A204.1 (cell line): ENCODE data around the gene ACSL3.
"Not testable (repeated sequence)": the region's sequence is repeated elsewhere in the genome, so short reads cannot be mapped to it uniquely, and the experiment has no call there.

Experiments used
- FAIRE-seq: peaks from 2 replicates; lab custom pipeline; 2012; peaks lifted over from hg19 to GRCh38; lab: Jason Lieb, UNC

The ACSL3 gene

DNA sequence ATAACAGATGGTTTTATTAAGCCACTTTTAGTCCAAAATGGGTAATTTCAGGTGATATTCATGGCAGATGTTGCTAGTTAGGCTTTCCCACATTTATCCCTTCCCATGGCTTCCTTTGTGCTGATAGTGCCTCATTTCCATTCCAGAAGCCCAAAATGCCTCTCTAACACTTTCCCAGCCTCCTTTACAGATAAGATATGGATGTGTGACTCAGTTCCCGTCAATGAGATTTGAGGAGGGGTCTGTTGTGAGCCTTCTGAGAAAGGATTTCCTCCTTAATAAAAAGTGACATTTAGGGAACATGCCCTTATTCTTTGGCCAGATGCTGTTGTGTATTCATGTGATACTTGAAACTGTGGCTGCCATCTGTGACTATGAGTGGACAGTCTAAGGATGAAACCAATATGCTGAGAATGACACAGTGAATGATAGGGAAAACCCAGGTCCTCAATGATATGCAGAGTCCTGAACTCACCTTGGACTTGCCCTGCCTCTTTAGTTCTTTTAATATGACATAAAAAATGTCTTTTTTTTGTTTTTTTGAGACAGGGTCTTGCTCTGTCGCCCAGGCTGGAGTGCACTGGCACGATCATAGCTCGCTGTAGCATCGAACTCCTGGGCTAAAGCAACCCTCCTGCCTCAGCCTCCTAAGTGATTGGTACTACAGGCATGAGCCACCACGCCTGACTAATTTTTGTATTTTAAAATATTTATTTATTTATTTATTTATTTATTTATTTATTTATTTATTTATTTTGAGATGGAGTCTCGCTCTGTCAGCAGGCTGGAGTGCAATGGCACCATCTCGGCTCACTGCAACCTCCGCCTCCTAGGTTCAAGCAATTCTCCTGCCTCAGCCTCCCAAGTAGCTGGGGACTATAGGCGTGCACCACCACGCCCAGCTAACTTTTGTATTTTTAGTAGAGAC, 5.8 kb upstream of the ACSL3 start:
- FAIRE-seq, result no peak

DNA sequence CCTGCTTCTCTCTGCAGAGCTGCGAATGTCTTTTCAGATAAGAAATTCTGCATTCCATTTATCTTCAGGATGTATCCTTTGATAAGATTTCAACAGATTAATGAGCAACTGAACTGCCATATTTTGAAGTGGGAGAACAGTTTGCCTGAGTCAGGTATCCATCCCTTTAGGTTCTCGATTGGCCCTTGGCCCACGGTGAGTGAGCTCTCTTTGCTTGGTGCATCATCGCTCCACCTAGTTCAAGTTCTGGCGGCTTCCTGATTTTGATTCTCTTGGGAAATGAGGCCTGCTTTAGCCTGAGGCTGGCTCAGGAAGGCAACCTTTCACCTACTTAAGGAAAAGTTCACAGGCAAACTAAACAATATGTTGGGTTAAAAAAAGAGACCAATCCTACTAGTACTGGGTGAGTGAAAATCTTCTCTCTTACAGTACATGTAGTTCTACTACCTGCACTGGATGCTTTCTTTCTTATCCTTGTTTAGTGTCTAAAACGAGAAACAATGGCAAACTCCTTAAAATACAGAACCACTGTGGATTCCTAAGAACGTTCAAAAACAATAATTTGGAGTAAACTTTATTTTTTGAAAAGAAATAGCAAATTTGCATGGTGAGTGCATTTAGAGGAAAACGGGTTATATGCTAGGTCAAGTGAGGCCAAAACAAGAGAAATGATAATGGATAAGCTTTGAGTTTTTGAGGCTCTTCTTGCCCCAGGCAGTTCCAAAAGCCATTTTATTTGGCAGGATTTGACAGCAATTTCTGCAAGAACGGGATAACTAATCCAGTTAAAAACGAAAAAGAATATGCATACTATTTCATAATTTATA, 837 bp upstream of the ACSL3 start:
- no peak for FAIRE-seq

- FAIRE-seq, result no peak
These were observed 722 bp downstream of the ACSL3 start for GRCh38 chr2:222861411-222862105.

- FAIRE-seq, result no peak
These were observed 1.5 kb downstream of the ACSL3 start for GRCh38 chr2:222862106-222862908.

- no peak for FAIRE-seq
These were observed 2.2 kb downstream of the ACSL3 start for GRCh38 chr2:222862909-222863544.

GRCh38 chr2:222864296-222864695, 3.5 kb downstream of the ACSL3 start:
- no peak for FAIRE-seq

DNA sequence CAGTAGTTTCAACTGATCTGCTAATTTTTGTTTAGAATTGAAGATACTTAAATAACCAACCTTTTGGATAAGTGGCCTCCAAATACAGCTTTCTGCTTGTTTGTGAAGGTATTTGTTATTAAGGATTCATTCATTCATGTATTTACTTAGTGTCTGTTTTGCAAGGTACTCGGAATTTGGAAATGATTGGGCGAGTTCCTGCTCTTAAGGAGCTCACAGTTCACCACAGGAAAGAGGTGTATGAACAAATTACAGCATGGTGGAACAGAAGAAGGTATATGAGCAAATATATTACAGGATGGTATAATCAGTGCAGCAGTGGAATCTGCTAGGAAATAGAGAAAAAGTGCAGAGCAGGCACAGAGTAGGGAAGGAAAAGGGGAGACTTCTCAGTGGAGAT, 4.5 kb downstream of the ACSL3 start:
- FAIRE-seq, result no peak

GRCh38 chr2:222866358-222866960, 5.6 kb downstream of the ACSL3 start:
- no peak for FAIRE-seq

DNA sequence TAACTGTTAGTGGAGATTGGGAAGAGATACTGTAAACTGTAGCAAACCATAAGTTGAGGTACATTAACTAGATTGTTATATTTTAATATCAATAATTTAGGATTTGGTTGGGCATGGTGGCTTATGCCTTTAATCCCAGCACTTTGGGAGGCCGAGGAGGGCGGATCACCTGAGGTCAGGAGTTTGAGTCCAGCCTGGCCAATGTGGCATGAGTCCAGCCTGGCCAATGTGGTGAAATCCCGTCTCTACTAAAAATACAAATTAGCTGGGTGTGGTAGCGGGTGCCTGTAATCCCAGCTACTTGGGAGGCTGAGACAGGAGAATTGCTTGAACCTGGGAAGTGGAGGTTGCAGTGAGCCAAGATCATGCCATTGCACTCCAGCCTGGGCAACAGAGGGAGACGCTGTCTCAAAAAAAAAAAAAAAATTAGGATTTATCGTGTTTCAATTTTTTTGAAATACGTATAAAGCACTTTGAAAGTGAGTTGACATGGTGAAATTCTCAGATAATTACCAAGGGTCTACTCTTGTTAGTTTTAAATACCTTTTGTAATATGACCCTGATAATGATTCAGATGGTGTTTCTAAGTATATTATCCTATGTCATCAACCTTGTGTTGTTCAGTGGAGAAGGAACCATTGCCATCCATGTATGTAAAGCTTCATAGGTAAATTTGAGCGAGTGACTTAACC, 7.9 kb downstream of the ACSL3 start:
- FAIRE-seq, result not testable (repeated sequence)

DNA sequence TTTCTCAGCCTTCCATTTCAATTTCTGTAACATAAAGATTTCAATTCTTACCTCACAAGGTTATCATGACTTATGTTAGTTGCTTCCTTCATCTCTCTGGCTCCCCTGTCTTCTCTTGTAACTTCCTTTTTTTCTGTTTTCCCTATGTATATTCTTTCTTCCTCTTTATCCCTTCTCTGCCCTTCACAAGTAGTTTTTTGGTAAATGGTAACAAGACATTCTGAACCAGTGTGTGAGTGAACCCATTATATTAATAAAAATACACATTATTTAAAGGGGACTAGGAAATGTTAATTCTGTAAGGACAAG, 8.4 kb downstream of the ACSL3 start:
- FAIRE-seq, result no peak

- no peak for FAIRE-seq
These were observed 10.5 kb downstream of the ACSL3 start for GRCh38 chr2:222871291-222871690.

GRCh38 chr2:222872551-222872950, 11.7 kb downstream of the ACSL3 start:
- FAIRE-seq, result no peak

DNA sequence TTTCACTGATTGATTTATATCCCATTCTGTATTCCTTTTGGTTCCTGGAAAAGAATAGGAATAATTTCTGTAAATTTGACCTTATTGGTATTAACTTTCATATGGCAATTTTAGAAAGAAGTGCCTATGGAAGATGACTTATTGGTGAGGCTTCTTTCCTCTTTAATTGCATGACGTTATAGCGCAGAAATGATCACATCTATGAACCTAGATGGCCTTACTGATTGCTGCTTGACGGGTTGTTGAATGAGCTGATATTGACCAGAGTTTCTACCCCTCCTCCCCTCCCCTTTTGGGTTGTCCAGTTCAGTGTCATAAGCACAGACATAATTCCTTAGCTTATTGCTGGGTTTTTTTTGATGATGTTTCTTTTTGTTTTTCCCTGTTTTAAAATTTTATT, 14.6 kb downstream of the ACSL3 start:
- no peak for FAIRE-seq

- FAIRE-seq, result no peak
These were observed 16.1 kb downstream of the ACSL3 start for GRCh38 chr2:222876947-222877346.

DNA sequence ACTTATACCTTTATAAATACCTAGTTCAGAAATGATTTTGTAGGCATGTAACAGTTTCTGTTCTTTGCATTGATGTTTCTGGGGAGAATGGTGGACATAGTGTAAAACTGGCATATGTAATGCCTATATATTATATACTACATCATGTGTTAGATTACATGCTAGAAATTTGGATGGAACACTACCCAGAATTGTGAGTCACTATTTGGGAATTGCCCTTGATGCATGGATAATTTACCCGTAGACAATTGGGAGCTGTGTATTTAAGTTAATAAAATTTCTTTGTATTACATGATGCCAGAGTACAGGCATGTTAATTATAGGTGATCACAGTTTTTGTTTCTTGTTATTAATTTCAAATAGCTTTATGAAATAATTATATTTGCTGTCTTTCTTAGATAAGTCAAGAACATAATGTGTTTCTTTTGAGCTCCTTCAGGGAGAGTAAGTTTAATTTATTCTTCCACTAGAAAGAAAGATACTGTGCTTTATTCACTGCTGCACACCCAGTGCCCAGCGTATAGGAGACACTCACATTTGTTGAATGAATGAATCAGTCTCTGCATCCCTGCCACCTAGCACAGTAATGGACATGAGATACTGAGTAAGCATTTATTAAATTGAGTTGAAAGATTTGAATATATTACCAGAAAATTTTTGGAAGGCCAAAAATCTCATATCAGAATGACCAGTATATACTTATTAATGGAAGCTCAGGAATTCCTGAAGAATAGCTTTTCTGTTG, 16.9 kb downstream of the ACSL3 start:
- FAIRE-seq, result no peak

DNA sequence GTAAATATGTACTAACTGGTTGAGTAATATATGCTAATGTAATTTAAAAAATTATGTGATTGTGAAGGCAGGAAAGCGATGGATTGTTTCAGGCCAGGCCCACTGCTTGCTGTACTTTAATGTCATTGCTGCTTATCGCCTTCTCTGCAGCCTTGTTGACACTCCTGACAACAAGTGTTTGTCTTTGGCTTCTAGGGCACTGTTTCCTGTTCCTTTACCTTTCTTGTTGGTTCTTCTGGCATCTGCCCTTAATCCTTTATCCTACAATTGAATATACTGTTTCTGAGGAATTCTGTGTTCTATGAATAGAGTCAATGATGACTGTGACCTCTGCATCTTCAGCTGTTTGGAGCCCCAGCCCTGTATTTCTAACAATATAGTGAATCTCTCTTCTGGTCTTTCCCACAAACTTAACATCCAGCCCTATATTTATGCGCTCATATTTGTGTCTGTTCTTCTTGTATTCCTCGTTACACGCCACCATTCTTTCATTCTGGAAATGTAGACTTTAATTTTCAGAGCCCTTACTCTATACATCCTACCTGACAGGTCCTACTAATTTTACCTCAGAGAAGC, 17.6 kb downstream of the ACSL3 start:
- no peak for FAIRE-seq

DNA sequence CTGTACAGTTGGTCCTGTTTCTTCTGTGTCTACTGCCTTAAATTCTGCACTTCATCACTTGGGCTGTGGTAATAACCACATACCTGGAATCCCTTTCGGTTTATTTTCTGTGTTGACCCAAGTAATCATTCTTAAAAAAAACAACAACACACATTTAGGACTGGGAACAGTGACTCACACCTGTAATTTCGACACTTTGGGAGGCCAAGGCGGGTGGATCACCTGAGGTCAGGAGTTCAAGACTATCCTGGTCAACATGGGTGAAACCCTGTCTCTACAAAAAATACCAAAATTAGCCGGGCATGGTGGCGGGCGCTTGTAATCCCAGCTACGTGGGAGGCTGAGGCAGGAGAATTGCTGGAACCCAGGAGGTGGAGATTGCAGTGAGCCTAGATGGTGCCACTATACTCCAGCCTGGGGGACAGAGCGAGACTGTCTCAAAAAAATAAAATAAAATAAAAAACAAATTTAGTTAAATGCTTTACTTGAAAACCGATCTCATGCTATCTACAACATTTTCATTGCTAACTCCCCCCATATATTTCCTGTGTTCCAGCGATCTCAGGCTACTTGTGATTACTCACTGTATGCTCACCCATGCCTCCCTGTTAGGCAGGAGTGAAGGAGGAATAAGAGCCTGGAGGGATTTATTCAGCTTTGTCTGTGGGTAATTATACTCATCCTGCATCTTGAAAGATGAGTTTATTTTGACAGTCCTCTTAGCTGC, 18.2 kb downstream of the ACSL3 start:
- FAIRE-seq, result no peak

- FAIRE-seq, result no peak
These were observed 18.7 kb downstream of the ACSL3 start for GRCh38 chr2:222879604-222879933.

DNA sequence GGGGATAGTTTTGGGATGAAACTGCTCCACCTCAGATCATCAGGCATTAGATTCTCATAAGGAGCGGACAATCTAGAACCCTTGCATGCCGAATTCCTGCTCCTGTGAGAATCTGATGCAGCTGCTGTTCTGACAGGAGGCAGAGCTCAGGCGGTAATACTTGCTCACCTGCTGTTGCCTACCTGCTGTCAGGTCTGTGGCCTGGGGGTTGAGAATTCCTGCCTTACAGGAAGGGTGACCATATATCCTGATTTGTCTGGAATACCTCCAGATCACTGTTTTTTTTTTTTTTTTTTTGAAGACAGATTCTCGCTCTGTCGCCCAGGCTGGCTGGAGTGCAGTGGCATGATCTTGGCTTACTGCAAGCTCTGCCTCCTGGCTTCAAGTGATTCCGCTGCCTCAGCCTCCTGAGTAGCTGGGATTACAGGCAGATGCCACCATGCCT, 21.7 kb downstream of the ACSL3 start:
- no peak for FAIRE-seq
